K562 (cell line): Measurements from ENCODE around the gene RNF113A.

Experiments used
- ASH1L ChIP-seq: fragments of 450-650 bp; IDR thresholded peaks from 2 replicates; pipeline ENCODE4 v1.6.1; 2018; ENCODE audit warnings: borderline replicate concordance, mild to moderate bottlenecking, low read depth; ENCODE audit not compliant: partially characterized antibody
- CTCF ChIP-seq, 3 experiments: IDR thresholded peaks in 2 of 3; conservative IDR thresholded peaks in 1 of 3; 2 replicates each; pipeline ENCODE4 v1.5.1; 2011 to 2012; ENCODE audit warnings: low read length in 3 of 3, mild to moderate bottlenecking in 3 of 3, control low read depth in 2 of 3, improper control_type of control experiment in 1 of 3, inconsistent platforms in 1 of 3, low read depth in 1 of 3, mixed read lengths in 1 of 3, moderate library complexity in 1 of 3; ENCODE audit not compliant: insufficient read depth in 2 of 3
- MAX ChIP-seq: sonication (generic); formaldehyde crosslinking; IDR thresholded peaks from 2 replicates; pipeline ENCODE4 v1.9.0; 2022; ENCODE audit warnings: mild to moderate bottlenecking, missing genetic modification reagents
- MECOM ChIP-seq: fragments of 250-450 bp; sonication (Bioruptor Pico); IDR thresholded peaks from 2 replicates; pipeline ENCODE4 v1.8.0; 2022; ENCODE audit warnings: inconsistent platforms
- MXI1 ChIP-seq: IDR thresholded peaks from 2 replicates; pipeline ENCODE4 v1.6.1; 2011; ENCODE audit warnings: low read depth, mild to moderate bottlenecking, improper control_type of control experiment, low read length
- PHF20 ChIP-seq: fragments of 450-650 bp; IDR thresholded peaks from 2 replicates; pipeline ENCODE4 v1.6.1; 2018; ENCODE audit not compliant: partially characterized antibody
- POLR2AphosphoS5 ChIP-seq: IDR thresholded peaks from 2 replicates; pipeline ENCODE4 v1.6.1; 2011; ENCODE audit warnings: mild to moderate bottlenecking, low read depth, low read length, moderate library complexity; ENCODE audit not compliant: control insufficient read depth, insufficient read depth
- RERE ChIP-seq: sonication (generic); formaldehyde crosslinking; IDR thresholded peaks from 2 replicates; pipeline ENCODE4 v1.8.0; 2023; ENCODE audit warnings: missing genetic modification reagents, mild to moderate bottlenecking, borderline replicate concordance
- SIN3A ChIP-seq, 2 experiments: fragments of 150-350 bp in 1 of 2; IDR thresholded peaks; 2 replicates each; pipeline ENCODE4 v1.6.1; 2011 to 2016; ENCODE audit warnings: borderline replicate concordance in 2 of 2, low read depth in 2 of 2, low read length in 2 of 2, mild to moderate bottlenecking in 2 of 2, moderate library complexity in 2 of 2; ENCODE audit not compliant: control insufficient read depth in 1 of 2
- TCF7 ChIP-seq: sonication (generic); IDR thresholded peaks from 2 replicates; pipeline ENCODE4 v1.6.1; 2016; ENCODE audit warnings: antibody characterized with exemption, borderline replicate concordance
- ZBTB26 ChIP-seq: fragments of 450-650 bp; formaldehyde crosslinking; IDR thresholded peaks from 2 replicates; pipeline ENCODE4 v1.4.0; 2022; ENCODE audit warnings: missing genetic modification characterization
- ZFP91 ChIP-seq: sonication (generic); formaldehyde crosslinking; IDR thresholded peaks from 2 replicates; pipeline ENCODE4 v1.8.0; 2022; ENCODE audit warnings: mild to moderate bottlenecking, missing genetic modification reagents

- TF ChIP-seq RERE (CRISPR knock-in tag) (no peak), POLR2AphosphoS5 (no peak), ZBTB26 (CRISPR knock-in tag) (no peak), CTCF (IDR thresholded peaks at IDR 0.05 in 2 of 3, conservative IDR thresholded peaks at IDR 0.05 in 1 of 3; ENCODE audit: insufficient read depth in 2 of 3, low read depth in 1 of 3, low read length in 3 of 3) (no peak), PHF20 (no peak), TCF7 (no peak), MECOM (no peak), SIN3A (IDR thresholded peaks at IDR 0.05; ENCODE audit: borderline replicate concordance in 2 of 2, control insufficient read depth in 1 of 2, low read depth in 2 of 2, low read length in 2 of 2) (no peak), ASH1L (no peak), ZFP91 (CRISPR knock-in tag) (no peak), MXI1 (no peak), MAX (CRISPR knock-in tag) (no peak)
These were observed 18.1 kb downstream of the RNF113A start for GRCh38 chrX:119853444-119853843.
